Measurements from ENCODE around the gene TLCD1.

The TLCD1 gene

GRCh38 chr17:28684963-28685362 lies 41.1 kb downstream of the TLCD1 start:
- Histone ChIP-seq H3K36me3 (ENCODE audit: control insufficient read depth, insufficient read depth, low read length) (peaks cover 74% of the 10 kb centered on the region), H3K9me3 (ENCODE audit: control insufficient read depth, insufficient read depth, low read length) (no peaks in the 10 kb centered on the region), H3K4me3 (ENCODE audit: low read depth, low read length) (no peak overlapping the region), H3K9ac (ENCODE audit: low read depth, low read length) (no peak overlapping the region), H3K4me1 (ENCODE audit: control insufficient read depth, insufficient read depth, low read length) (no peaks in the 10 kb centered on the region), H3K27me3 (ENCODE audit: control insufficient read depth, insufficient read depth, low read length) (no peaks in the 10 kb centered on the region)

- no peaks in the 10 kb centered on the region for H3K27me3 ChIP-seq (ENCODE audit: control insufficient read depth, insufficient read depth, low read length)
- H3K4me3 ChIP-seq (ENCODE audit: low read depth, low read length), result no peak overlapping the region
- H3K4me1 ChIP-seq (ENCODE audit: control insufficient read depth, insufficient read depth, low read length), result no peaks in the 10 kb centered on the region
- no peaks in the 10 kb centered on the region for H3K9me3 ChIP-seq (ENCODE audit: control insufficient read depth, insufficient read depth, low read length)
- H3K36me3 ChIP-seq (ENCODE audit: control insufficient read depth, insufficient read depth, low read length), result peaks cover 77% of the 10 kb centered on the region
- H3K9ac ChIP-seq (ENCODE audit: low read depth, low read length), result no peak overlapping the region
Measured at GRCh38 chr17:28682655-28683054, 43.4 kb downstream of the TLCD1 start.

GRCh38 chr17:28675980-28676379 lies 50.1 kb downstream of the TLCD1 start:
- Histone ChIP-seq H3K9ac (ENCODE audit: low read depth, low read length) (no peak overlapping the region), H3K27me3 (ENCODE audit: control insufficient read depth, insufficient read depth, low read length) (no peaks in the 10 kb centered on the region), H3K9me3 (ENCODE audit: control insufficient read depth, insufficient read depth, low read length) (no peaks in the 10 kb centered on the region), H3K4me1 (ENCODE audit: control insufficient read depth, insufficient read depth, low read length) (no peaks in the 10 kb centered on the region), H3K36me3 (ENCODE audit: control insufficient read depth, insufficient read depth, low read length) (peaks cover 67% of the 10 kb centered on the region), H3K4me3 (ENCODE audit: low read depth, low read length) (no peak overlapping the region)

- H3K4me3 ChIP-seq (ENCODE audit: low read depth, low read length), result no peak overlapping the region
- H3K9ac ChIP-seq (ENCODE audit: low read depth, low read length), result no peak overlapping the region
- H3K36me3 ChIP-seq (ENCODE audit: control insufficient read depth, insufficient read depth, low read length), result peaks cover 67% of the 10 kb centered on the region
- H3K27me3 ChIP-seq (ENCODE audit: control insufficient read depth, insufficient read depth, low read length), result no peaks in the 10 kb centered on the region
- H3K4me1 ChIP-seq (ENCODE audit: control insufficient read depth, insufficient read depth, low read length), result no peaks in the 10 kb centered on the region
- no peaks in the 10 kb centered on the region for H3K9me3 ChIP-seq (ENCODE audit: control insufficient read depth, insufficient read depth, low read length)
Measured at GRCh38 chr17:28675490-28675889, 50.5 kb downstream of the TLCD1 start.

Data from iPS-15b (cell line).